Right lung (tissue), 10 donors: ENCODE data around the gene KRTAP9-2. TPM values are rescaled to one million over a fixed set of nuclear protein-coding genes. Genes with fewer than 3 reads are reported as not detected.
"Not testable (repeated sequence)": the region's sequence is repeated elsewhere in the genome, so short reads cannot be mapped to it uniquely, and the experiment has no call there.

Experiments used
- DNase-seq, 2 donors: peaks; one replicate each; pipeline ENCODE4 v3.0.0-alpha.2; 2013
- long read RNA-seq, 8 donors: transcript quantifications; one replicate each; lab custom pipeline, GENCODE V29; 2026
- polyA plus RNA-seq, 5 donors: library from polyadenylated mRNA; unstranded; fragments of 120-200 nt; gene quantifications; one replicate each; pipeline versions ENCODE4 v1.2.1 to v1.2.3, GENCODE V29; 2013; ENCODE audit warnings: inconsistent platforms in 1 of 5, low replicate concordance in 1 of 5; ENCODE audit not compliant: insufficient read length in 5 of 5, insufficient read depth in 1 of 5

KRTAP9-2 gene, protein sequence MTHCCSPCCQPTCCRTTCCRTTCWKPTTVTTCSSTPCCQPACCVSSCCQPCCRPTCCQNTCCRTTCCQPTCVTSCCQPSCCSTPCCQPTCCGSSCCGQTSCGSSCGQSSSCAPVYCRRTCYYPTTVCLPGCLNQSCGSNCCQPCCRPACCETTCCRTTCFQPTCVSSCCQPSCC
- polyA plus RNA-seq: not detected
- long read RNA-seq, donor 1: 0 reads
- long read RNA-seq, donor 2: 0 reads
- long read RNA-seq, donor 3: 0 reads
- long read RNA-seq, donor 4: 0 reads
- long read RNA-seq, donor 5: 0 reads
- long read RNA-seq, donor 6: 0 reads
- long read RNA-seq, donor 7: 0 reads
- long read RNA-seq, donor 8: 0 reads

DNA sequence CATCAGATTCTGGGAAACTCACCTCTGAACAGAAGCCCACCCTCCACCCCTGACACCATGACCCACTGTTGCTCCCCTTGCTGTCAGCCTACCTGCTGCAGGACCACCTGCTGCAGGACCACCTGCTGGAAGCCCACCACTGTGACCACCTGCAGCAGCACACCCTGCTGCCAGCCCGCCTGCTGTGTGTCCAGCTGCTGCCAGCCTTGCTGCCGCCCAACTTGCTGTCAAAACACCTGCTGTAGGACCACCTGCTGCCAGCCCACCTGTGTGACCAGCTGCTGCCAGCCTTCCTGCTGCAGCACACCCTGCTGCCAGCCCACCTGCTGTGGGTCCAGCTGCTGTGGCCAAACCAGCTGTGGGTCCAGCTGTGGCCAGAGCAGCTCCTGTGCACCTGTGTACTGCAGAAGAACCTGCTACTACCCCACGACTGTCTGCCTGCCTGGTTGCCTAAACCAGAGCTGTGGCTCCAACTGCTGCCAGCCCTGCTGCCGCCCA is at the start of gene KRTAP9-2:
Gene KRTAP9-2, plus strand, starts transcription at position 51 of the 498 bp plus-strand sequence. Its CDS starts 7 bp downstream, at position 58.
- DNase-seq: not testable (repeated sequence)

DNA sequence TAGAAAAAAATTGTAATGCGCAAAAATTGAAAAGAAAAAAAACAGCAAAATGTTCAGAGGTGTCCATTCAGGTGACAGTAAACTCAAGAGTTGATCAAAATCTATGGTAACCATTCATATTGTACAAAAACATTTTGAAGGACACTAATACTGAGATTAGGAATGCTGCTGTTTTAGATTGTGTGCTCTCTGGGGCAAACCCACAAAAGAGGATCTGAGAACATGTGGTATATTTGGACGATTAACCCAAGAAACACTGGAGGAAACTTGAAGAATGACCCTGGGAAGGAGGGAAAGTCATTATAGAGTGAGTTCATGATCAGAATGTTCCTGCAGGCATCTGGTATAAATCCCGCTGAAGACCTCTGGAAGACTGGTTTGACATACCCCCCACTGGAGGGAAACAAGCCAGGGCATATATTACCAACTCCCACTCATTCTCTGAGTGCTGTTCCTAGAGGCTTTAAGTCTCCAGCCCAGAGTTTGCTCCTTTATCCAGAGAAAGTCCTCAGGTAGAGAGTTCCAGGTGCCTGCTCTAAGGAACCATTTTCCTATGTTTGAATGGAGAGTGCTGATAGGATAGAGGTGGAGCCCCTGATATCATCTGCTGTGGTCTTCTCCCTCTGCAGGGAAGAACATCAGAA is 49.6 kb upstream of the KRTAP9-2 start:
- no peak for DNase-seq

DNA sequence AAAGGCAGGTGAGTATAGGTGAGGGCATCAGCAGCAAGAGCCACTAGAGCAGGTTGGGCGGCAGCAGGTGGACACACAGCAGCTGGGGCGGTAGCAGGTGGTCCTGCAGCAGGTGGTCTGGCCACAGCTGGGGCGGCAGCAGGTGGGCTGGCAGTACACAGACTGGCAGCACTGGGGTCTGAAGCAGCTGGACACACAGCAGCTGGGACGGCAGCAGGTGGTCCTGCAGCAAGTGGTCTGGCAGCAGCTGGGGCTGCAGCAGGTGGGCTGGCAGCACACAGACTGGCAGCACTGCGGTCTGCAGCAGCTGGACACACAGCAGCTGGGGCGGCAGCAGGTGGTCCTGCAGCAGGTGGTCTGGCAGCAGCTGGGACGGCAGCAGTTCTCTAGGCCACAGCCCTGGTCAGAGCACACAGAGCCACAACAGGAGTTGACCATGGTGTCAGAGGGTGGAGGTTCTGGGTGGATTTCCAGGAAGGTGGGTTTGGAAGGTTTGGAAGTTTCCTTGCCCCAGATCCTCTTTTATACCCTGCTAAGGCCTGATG is 48.6 kb upstream of the KRTAP9-2 start, which contains the start of gene KRTAP4-2:
Gene KRTAP4-2, minus strand, starts transcription at position 495 of the 545 bp plus-strand sequence. Its CDS starts 57 bp downstream, at position 438.
- no peak for DNase-seq

DNA sequence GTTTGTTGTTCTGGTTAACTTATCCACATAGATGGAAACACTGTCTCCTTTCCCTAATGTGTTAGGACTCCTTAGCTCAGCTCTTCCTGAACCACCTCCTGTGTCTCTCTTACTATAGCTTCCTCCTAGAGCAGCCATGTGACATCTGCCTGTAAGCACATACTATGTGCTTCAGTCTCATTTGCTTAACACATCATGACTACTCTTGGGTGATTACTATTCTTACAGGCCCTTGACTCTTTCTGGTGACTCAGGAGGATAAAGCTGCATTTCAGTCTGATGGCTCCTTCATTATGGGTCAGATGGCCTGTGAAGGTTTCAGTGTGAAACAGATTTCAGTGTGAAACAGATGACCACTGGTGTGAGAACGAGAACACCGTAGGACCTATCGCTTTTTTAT is 48.1 kb upstream of the KRTAP9-2 start:
- DNase-seq: no peak

DNA sequence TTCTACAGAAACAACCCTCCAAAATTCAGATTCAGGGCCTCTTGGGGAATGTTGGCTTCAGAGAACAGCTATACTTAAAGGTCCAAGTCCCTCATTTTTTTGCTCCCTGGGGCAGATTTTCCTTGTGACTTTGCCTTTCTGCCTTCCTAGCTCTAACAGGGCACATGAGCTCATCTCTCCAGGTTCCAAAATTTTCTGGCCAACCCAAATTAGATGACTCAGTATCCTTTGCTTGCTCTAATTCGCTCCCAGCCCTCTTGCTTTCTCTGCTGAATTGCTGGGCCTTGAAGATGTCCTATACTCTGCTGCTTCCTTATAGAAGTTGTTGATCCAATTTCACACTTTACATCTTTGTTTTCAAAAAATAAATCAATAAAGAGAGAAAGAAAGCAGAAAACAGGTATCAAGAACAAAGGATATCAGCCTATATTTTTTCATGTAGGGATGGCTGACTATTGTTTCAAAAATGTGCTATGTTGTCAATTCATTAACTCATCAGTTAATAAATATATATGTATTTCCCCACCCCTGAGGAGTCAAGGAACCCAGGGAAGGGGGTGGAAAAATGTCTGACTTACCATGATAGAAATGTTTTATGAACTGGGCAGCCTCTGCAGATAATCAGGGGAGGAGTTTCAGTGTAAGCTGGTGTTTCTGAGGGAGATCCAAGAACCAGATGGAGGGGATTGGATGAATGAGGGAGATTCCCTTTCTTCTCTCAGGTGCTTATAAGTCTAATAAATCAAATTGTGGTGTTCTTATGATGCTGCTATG is 47.4 kb upstream of the KRTAP9-2 start:
- DNase-seq: no peak

DNA sequence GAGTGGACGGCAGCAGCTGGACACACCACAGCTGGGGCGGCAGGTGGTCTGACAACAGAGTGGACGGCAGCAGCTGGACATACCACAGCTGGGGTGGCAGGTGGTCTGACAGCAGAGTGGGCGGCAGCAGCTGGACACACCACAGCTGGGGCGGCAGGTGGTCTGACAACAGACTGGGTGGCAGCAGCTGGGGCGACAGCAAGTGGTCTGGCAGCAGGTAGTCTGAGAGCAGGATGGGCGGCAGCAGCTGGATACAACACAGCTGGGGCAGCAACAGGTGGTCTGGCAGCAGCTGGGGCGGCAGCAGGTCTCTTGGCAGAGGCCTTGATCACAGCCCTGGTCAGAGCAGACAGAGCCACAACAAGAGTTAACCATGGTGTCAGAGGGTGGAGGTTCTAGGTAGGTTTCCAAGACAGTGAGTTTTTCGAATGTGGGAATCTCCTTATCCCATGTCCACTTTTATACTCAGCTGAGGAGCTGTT is 41.9 kb upstream of the KRTAP9-2 start, which contains the start of gene KRTAP4-1:
Gene KRTAP4-1, minus strand, starts transcription at position 432 of the 482 bp plus-strand sequence. Its CDS starts 57 bp downstream, at position 375.
- DNase-seq: no peak

DNA sequence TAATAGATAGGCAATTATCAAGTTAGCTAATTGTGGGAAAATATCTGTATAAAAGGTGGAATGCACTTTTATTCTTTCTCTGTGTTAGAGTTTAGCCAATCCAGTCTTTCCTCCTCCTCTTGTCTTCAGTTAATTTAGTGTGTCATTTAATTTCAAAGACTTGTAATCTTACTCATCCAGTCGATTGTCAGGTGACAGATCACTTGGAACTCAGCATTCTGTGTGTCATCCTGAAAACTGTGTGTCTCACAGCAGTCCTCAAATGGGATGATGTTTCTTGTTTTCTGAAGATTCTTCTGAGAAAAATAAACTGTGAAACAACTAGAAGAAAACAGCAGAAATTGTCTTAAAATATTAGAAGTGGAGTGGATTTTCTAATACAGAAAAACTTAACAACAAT is 41.4 kb upstream of the KRTAP9-2 start:
- DNase-seq: no peak

DNA sequence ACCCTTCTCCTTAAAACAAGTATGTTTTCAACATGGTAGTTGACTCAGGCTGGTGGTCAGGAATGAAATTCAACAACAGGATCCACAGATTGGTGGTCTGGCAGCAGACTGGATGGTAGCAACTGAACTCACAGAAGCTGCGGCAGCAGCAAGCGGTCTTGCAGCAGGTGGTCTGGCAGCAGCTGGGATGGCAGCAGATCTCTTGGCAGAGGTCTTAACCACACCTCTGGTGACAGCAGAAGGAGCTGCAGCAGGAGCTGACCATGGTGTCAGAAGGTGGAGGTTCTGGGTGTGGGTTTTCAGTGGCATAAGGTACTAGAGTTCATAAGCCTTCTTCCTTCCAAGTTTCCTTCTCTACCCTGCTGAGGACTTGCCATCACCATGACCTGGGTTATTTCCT is 39.6 kb upstream of the KRTAP9-2 start:
- DNase-seq: no peak

DNA sequence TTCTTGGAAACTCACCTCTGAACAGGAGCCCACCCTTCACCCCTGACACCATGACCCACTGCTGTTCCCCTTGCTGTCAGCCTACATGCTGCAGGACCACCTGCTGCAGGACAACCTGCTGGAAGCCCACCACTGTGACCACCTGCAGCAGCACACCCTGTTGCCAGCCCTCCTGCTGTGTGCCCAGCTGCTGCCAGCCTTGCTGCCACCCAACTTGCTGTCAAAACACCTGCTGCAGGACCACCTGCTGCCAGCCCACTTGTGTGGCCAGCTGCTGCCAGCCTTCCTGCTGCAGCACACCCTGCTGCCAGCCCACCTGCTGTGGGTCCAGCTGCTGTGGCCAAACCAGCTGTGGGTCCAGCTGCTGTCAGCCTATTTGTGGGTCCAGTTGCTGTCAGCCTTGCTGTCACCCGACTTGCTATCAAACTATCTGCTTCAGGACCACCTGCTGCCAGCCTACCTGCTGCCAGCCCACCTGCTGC is 36.6 kb upstream of the KRTAP9-2 start, which contains the start of gene KRTAP9-1:
Gene KRTAP9-1, plus strand, starts transcription at position 51 of the 482 bp plus-strand sequence. Its CDS starts 0 bp downstream, at position 51.
- DNase-seq: not testable (repeated sequence)

DNA sequence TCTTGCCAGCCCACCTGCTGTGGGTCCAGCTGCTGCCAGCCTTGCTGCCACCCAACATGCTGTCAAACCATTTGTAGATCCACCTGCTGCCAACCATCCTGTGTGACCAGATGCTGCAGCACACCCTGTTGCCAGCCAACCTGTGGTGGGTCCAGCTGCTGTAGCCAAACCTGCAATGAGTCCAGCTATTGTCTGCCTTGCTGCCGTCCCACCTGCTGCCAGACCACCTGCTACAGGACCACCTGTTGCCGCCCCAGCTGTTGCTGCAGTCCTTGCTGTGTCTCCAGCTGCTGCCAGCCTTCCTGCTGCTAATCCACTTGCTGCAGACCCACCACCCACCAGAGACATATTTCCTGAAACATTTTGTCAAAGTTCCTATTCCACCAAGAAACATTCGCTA is 36.1 kb upstream of the KRTAP9-2 start:
- no peak for DNase-seq

DNA sequence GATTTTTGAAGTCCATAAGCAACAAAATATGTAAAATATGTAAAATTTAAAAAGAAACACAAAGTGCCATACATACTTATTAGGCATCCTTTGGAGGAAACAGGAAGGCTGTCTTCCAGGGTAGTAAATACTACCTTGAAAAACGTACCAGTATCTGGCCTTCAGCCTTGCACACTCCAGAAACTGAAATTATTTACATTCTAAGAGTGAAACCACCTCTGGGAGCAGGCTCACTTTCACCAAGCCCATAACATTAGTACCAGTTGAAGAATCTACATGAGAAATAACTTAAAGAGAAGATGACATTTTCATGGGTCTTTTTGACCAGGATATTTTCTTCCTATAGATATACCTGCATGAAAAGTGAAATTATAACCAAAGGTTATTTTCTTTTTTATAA is 30.4 kb upstream of the KRTAP9-2 start:
- DNase-seq: no peak

DNA sequence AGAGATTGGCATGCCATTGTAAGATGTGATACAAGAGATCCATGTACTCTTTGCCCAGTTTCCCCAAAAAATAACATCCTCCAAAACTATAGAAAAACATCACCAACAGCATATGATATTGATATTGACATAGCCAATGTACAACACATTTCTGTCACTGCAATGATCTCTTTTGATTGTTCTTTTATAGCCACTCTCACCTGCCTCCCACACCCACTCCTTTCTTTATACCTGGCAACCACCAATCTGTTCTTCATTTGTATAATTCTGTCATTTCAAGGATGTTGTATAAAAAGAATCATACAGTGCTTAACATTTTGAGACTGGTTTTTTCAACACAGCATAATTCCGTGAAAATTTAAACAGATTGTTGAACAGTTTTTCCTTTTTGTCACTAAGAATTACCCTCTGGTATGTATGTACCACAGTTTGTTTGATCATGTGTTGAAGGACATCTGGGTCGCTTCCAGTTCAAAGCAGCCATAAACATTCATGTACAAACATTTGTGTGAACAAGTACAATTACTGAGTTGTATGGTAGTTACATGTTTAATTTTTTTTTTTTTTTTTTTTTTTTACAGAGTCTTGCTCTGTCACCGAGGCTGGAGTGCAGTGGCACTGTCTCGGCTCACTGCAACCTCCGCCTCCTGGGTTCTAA is 26.9 kb upstream of the KRTAP9-2 start:
- no peak for DNase-seq

DNA sequence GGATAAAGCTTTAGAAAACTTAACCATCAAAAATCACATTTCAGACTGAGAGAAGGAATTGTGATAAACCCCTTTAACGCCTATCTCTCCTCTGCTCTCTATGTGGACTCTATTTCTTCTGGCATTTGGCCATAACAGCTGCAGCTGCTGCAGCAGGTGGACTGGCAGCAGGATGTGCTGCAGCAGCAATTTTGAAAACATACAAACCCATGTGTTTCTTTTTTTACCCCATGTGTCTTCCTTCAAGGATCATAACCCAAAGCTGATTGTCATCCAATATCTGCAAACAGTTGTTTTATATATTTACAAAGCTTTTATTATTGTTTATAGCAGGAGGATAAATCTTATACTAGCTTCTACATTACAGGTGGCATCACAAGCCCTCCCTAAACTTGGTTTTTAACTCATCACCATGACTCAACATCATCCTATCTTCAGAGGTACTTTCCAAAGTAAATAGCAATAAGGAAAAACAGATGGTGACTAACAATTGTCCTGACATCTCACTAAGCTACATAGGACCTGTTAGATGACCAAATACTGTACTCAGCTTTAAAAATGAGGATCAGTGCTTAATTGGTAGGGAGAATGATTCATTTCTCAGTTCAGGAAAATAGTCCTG is 14.5 kb upstream of the KRTAP9-2 start:
- DNase-seq: no peak

DNA sequence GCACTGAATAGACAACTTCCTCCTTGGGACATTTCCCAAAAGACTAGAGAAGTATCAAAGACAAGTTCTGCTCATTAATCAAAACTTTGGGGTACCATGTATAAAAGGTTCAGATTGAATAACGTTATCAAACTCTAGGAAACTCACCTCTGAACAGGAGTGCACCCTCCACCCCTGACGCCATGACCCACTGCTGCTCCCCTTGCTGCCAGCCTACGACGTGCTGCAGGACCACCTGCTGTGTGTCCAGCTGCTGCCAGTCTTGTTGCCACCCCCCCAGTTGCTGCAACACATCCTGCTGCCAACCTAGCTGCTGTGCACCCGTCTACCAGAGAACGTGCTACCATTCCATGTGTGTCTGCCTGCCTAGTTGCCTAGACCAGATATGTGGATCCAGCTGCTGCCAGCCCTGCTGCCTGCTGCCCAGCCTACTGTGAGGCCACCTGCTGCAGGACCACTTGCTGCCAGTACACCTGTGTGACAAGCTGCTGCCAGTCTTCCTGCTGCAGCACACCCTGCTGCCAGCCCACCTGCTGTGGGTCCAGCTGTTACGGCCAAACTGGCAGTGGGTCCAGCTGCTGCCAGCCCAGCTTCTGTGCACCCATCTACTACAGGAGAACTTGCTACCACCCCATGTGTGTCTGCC is 13.8 kb upstream of the KRTAP9-2 start:
- DNase-seq: no peak

DNA sequence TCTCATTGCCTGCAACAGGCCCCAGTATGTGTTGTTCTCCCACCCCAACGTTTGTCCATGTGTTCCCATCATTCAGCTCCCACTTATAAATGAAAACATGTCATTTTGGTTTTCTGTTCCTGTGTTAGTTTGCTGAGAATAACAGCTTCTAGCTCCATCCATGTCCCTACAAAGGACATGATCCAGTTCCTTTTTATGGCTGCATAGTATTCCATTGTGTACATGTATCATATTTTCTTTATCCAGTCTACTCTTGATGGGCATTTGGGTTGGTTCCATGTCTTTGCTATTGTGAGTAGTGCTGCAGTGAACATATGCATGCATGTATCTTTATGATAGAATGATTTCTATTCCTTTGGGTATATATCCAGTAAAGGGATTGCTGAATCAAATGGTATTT is 10.8 kb upstream of the KRTAP9-2 start:
- no peak for DNase-seq

DNA sequence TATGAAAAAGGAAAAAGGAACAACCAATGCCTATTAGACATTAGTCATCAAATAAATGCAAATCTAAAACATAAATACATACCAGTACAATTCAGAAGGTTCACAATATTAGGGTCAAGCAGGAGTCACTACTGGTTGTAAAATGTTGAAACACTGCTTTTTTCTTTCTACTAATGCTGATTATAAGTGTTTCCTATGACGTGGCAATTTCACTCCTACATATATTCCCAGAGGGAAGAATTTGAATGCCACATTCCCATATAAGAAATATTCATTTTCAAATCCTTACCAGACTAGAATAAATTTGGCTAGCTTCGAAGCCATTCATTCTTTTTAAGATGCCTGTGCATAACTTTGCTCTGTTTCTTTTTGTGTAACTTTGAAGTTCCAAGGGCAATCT is 2.6 kb upstream of the KRTAP9-2 start:
- no peak for DNase-seq

DNA sequence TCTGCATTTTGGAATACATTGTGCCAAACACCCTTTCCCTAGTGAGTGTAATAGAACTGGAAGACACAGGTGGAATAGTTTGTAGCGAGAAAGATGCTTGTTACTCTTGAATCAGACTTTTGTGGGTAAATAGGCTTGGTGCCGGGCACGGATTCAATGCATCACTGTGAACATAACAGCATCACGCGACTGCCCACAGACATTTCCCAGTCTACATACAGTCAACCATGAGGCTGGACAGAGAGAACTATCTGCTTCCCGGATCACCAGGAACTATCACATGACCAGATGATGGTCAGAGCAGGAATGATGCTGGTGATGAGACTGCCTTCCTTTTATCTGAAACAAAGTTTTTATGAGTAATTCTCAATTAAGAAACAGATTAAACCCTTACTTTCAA is 397 bp upstream of the KRTAP9-2 start:
- no peak for DNase-seq

DNA sequence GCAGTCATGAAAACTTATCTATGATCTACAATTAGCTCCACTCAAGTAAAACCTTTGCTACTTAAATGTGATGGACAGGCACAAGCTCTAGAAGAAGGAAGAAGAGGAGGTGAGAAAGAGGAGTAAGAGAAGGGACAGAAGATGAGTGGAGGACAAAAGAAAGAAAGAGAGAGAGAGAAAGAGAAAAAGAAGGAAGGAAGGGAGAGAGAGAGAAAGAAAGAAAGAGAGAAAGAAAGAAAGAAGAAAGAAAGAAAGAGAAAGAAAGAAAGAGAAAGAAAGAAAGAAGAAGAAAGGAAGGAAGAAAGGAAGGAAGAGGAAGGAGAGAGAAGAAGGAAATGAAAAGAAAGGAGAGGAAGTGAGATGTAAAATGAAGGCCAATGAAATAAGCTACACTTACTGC is 3.6 kb downstream of the KRTAP9-2 start:
- DNase-seq: no peak

DNA sequence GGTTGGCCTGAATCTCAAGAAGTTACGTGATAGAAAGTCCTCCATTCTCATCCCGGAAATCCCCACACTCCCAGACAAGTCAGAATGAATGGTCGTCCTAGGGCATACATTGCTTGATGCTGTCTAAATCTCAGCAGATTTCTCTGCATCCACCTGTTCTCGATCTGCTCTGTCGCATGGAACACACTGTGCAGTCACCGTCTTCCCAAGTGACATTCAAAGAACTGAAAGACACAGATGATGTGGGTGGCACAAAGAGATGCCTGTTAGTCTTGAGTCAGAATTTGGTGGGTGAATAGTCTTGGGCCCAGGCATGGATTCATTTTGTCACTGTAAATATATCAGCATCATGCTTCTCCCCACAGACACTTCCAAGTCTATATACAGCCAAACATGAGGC is 5.3 kb downstream of the KRTAP9-2 start:
- no peak for DNase-seq
